A673 (cell line): ENCODE data around the gene DHRS9.

Experiments
- EZH2 ChIP-seq: fragments of 200-600 bp; sonication (generic); IDR thresholded peaks from 2 replicates; pipeline ENCODE4 v1.6.1; 2017; ENCODE audit warnings: borderline replicate concordance, low read depth, mild to moderate bottlenecking, mixed read lengths, antibody characterized with exemption, low read length; ENCODE audit not compliant: poor library complexity, severe bottlenecking
- TF ChIP-seq, protein P1 (sequence below): fragments of 300-800, 200-600 bp; sonication (generic); conservative IDR thresholded peaks from 2 replicates; pipeline ENCODE4 v1.5.1; 2017; ENCODE audit warnings: low read depth, mild to moderate bottlenecking, antibody characterized with exemption, low read length, moderate library complexity, mixed read lengths

DNA sequence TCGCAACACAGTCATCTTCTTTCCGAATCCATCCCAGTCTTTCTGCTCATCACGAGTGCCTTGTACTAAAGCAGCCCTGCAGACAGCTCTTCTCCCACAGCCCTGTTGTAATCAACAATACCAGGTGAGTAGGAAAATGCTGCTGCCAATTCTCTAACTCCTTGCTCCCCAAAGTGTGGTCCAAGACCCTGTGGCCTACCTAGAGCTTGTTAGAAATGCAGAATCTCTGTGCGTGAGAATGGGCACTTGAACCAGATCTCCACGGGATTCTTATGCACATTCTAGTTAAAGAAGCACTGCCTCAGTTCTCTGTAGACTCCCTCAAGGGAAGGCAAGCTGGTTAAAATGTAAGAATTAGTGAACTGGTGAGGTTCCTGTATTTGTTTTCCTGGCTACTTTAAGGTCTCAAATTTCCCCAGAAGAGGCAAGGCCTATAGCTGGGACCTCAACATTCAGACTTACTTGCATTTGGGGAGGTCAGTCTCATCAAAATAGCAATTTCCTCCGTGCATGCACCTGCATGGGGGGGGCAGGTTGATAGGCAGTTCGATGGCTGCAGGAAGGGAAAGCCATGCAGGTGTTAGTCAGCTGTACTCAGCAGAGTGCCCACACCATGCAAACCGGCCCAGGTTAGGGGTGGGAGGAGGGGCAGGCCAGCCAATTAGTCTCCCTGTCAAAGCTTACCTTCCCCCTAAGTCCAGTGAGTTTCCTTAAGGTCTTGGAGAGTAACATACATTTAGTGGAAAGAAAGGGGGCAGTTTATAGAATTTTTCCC, 70.8 kb downstream of the DHRS9 start:
- TF ChIP-seq, protein P1, sequence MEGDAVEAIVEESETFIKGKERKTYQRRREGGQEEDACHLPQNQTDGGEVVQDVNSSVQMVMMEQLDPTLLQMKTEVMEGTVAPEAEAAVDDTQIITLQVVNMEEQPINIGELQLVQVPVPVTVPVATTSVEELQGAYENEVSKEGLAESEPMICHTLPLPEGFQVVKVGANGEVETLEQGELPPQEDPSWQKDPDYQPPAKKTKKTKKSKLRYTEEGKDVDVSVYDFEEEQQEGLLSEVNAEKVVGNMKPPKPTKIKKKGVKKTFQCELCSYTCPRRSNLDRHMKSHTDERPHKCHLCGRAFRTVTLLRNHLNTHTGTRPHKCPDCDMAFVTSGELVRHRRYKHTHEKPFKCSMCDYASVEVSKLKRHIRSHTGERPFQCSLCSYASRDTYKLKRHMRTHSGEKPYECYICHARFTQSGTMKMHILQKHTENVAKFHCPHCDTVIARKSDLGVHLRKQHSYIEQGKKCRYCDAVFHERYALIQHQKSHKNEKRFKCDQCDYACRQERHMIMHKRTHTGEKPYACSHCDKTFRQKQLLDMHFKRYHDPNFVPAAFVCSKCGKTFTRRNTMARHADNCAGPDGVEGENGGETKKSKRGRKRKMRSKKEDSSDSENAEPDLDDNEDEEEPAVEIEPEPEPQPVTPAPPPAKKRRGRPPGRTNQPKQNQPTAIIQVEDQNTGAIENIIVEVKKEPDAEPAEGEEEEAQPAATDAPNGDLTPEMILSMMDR: no peak
- TF ChIP-seq EZH2: no peak
